GM19438 (cell line): Measurements from ENCODE around the gene TMEM150A.
A peak's percentile ranks its signal among the peaks of the same experiment; 100 is the strongest.
"Not testable (repeated sequence)": the region's sequence is repeated elsewhere in the genome, so short reads cannot be mapped to it uniquely, and the experiment has no call there.

ENCODE experiments used
- ATAC-seq: cut with Tn5 transposase; IDR thresholded peaks from one replicate; pipeline ENCODE4 v1.9.1; 2021; ENCODE audit warnings: low read depth; ENCODE audit not compliant: unreplicated experiment

Gene TMEM150A

GRCh38 chr2:85613717-85614515 is 11.4 kb upstream of the TMEM150A start:
- ATAC-seq = no peak

- ATAC-seq = peak; percentile 70
These were observed 9.4 kb upstream of the TMEM150A start, which contains the start of gene C2orf68 for GRCh38 chr2:85611705-85612587. TSS of gene C2orf68 (minus strand) at chr2:85612066. CDS start at chr2:85611984, 82 bp downstream.

DNA sequence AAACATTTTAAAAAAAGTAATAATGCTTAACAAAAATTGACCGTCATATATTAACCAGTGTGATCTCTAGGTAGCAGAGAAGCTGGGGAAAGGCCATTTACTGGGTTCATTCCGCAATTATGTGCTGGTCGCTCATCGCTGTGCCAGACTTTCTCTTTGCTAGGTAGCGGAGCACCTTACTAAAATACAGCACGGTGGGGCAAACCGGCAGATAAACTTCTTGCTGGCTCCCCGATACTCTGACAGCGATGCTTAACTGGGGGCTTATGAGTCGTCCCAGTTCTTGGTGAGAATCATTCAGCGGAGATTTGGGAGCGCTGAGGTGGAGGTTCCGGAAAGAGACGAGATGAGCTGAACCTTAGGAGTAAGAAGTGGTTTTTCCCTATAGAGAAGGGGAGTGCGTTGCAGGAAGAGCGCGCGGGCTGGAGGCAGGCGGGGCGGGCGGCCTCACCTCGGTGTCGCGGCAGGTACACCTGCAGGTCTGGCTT is 8.8 kb upstream of the TMEM150A start:
- ATAC-seq = no peak

GRCh38 chr2:85607268-85608215 is 5.0 kb upstream of the TMEM150A start:
- no peak for ATAC-seq

DNA sequence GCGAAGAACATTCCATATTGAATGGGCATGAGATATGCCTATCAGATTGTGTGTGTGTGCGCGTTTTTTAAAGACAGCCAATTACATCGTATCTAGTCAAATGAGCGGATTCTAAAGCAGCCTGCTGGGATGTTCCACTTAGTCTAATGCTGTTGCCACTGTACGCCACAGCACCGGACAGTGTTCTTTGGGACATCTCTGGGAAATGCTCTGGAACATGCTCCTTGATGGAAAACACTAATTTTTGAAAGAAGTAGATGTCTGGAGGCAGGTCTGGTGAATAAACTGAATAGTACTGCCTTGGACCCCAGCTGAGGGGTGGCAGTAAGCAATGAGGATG is 3.6 kb upstream of the TMEM150A start:
- ATAC-seq = no peak

DNA sequence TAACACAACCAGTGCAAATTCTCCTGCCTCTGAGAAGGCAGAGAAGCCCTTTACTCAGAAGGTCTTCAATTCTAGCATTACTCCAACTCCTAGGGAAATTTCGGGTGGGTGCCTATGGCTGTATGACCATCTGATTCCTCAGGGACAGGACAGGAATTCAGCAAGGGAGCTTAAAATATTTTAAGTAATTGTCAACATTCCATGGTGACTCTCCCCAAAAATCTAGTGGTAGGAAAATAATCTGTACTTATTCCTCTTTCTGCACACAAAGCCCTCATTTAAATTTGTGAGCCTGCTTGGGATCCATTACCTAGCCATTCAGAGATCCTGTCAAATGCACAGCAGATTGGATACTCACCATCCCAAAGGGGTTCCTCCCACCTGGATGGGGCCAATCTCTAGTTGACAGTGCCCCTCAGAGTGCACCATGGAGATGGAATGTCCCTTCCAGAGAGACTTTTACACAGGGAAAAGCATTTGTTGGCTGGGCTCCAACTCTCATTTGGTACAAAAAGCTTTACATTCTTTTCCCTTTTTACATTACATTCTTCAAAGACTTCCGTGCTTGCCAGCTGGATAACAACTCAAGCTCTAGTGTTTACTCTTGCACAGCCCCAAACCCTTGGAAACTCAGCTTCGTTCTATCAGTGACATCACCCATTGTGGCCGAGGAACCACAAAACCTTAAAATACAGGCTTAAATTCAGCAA is 3.1 kb upstream of the TMEM150A start:
- ATAC-seq = no peak

- ATAC-seq = no peak
These were observed 2.3 kb upstream of the TMEM150A start for GRCh38 chr2:85604568-85605339.

- ATAC-seq = not testable (repeated sequence)
These were observed 1.6 kb upstream of the TMEM150A start for GRCh38 chr2:85604133-85604444.

DNA sequence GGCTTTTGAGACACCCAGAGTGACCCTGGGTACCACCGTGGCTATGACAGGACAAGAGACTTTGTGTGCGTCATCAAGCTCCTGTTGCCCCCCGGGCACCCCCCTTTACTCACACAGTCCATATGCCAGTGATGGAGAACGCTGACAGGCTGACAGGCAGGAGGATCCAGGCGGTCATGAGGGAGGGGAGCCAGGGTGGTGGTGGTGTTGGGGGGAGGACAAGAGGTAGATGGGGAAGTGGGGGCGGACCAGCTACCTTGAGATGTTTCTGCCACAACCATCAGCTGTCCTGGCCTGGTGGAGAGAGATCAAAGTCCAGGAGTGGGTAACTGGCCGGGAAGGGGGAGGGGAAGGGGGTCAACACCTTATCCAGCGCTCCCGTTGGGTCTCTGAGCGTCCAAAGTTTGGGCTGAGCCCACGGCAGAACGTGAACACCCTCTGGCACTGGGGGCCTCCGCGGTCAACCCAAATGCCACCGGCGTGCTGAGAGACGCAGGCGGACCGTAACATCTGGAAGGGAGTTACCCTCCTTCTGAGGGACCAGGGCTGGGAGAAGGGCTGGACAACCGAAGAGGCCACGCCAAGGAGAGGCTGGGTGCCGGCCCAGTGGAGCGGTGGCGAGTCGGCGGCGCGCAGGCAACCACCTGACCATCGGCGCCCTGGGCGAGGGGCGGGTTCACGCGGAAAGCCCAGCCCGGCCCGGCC is 575 bp downstream of the TMEM150A start:
- peak; percentile 42 for ATAC-seq

GRCh38 chr2:85600951-85601770 is 1.3 kb downstream of the TMEM150A start:
- ATAC-seq = no peak

DNA sequence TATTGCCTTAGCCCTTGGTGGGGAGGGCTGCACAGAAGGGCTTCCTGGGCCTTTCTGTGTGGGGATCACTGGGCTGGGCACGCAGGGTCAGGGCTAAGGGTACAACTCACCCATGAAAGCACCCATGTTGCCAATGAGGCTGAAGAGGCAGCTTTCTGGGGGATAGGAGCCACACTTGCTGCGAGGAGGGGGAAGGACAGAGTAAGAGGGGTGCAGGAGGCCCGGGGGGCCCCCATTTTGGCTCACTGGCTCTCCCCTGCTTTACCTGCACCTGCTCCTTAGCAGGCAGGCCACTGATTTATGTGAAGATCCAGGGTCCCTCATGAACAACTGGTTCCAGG is 2.3 kb downstream of the TMEM150A start:
- no peak for ATAC-seq

GRCh38 chr2:85599468-85600234 is 2.8 kb downstream of the TMEM150A start:
- no peak for ATAC-seq

DNA sequence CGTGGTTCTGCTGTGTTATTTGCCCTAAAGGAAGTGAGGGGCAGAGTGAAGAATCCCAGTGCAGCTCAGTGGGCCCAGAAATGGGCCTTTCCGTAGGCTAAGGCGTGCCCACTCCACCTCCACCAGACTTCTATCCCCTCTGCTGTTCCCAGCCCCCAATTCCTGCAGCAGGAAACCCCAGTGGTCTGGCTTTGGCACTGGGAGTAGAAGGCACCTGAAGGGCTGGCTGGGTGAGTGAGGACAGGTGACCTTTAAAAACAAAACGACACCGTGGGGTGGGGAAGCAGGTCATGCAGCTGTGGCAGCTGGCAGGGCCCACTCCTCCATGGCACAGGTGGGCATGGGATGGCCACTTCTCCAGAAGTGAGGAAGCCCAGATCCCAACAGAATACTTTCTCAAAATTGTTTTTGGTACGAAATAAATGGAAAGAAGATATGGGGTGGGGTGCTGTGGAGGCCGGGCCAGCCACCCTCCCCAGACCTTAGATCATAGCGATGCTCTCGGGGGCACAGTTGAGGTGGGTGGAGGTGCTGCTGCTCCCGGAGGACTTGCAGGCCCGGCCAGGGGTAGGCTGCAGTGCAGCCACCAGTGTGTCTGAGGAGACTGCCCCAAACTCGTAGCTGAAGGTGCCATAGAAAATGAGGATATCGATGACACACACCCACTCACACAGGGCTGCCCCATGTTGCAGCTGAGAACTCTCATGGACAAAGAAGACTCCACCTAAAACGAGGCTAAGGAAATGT is 3.7 kb downstream of the TMEM150A start:
- no peak for ATAC-seq

DNA sequence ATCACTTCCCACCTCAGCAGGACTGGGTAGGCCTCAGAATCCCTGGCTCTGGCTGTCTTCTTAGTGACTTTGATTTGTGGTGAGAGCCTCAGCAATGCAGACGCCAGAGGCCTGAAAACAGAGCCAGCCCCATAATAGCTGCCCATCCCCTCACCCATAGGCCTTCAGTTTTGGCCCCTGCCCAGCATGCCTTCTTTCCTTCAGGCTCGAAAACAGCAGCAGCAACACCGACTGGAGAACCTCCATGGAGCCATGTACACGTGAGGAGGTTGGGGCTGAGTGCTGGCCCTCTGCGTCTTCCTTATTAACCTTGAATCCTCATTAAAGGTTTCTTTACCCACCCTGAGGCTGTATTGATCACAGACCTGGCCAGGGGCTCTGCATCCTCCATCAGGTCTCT is 5.3 kb downstream of the TMEM150A start:
- no peak for ATAC-seq

- ATAC-seq = no peak
These were observed 5.9 kb downstream of the TMEM150A start for GRCh38 chr2:85596486-85597143.

DNA sequence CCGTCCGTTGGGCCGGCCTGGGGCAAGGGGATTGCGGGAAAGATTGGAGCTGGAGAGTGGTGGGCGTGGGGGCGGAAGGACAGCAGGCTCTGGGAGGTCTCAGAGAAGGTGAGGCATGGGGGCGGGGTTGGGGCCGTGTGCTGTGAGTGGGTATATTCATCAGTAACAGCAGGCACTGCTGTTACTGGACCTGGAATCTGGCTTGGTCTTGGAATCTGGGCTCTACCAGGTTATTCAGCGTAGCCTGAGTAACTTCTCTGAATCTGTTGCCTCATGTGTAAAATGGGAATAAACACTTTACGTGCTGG is 6.5 kb downstream of the TMEM150A start:
- no peak for ATAC-seq
